Nephron (organoid): ENCODE data around the gene IRAG1.

Experiments used
- H3K27ac Mint-ChIP-seq, 3 experiments: 2 replicates each; pipeline ENCODE4 v1.8.0; 2020; ENCODE audit warnings: mixed read lengths in 3 of 3, mild to moderate bottlenecking in 2 of 3, moderate library complexity in 1 of 3
- H3K27me3 Mint-ChIP-seq: 2 replicates; pipeline ENCODE4 v1.8.0; 2021; ENCODE audit warnings: low read depth, mild to moderate bottlenecking, moderate library complexity, mixed read lengths
- H3K36me3 Mint-ChIP-seq: 2 replicates; pipeline ENCODE4 v1.8.0; 2020; ENCODE audit warnings: low read depth, mixed read lengths
- H3K4me1 Mint-ChIP-seq: 2 replicates; pipeline ENCODE4 v1.8.0; 2020; ENCODE audit warnings: mixed read lengths
- H3K4me3 Mint-ChIP-seq, 3 experiments: 2 replicates each; pipeline ENCODE4 v1.8.0; 2020; ENCODE audit warnings: mild to moderate bottlenecking in 3 of 3, mixed read lengths in 3 of 3, moderate library complexity in 2 of 3
- H3K9me3 Mint-ChIP-seq: 2 replicates; pipeline ENCODE4 v1.8.0; 2020; ENCODE audit warnings: mixed read lengths
- CTCF ChIP-seq, 3 experiments: fragments of 200-600 bp; sonication (generic); IDR thresholded peaks; one replicate each; pipeline ENCODE4 v1.5.0; 2021; ENCODE audit warnings: antibody characterized with exemption in 3 of 3; ENCODE audit not compliant: unreplicated experiment in 3 of 3

IRAG1 gene

GRCh38 chr11:10663990-10664389 is 29.6 kb downstream of the IRAG1 start:
- no peaks in the 10 kb centered on the region for H3K36me3 Mint-ChIP-seq
- H3K4me3 Mint-ChIP-seq = no peak overlapping the region
- peaks cover 11% of the 10 kb centered on the region for H3K27me3 Mint-ChIP-seq
- H3K4me1 Mint-ChIP-seq = peaks cover 59% of the 10 kb centered on the region
- H3K9me3 Mint-ChIP-seq = no peaks in the 10 kb centered on the region
- TF ChIP-seq CTCF (IDR thresholded peaks at IDR 0.05; ENCODE audit: unreplicated experiment in 3 of 3) = no peak
- H3K27ac Mint-ChIP-seq = peak overlapping the region in 1 of 3 experiments; percentile 11

GRCh38 chr11:10663365-10663764 is 30.2 kb downstream of the IRAG1 start:
- peaks cover 11% of the 10 kb centered on the region for H3K27me3 Mint-ChIP-seq
- H3K4me3 Mint-ChIP-seq = no peak overlapping the region
- H3K4me1 Mint-ChIP-seq = peaks cover 58% of the 10 kb centered on the region
- TF ChIP-seq CTCF (IDR thresholded peaks at IDR 0.05; ENCODE audit: unreplicated experiment in 3 of 3) = no peak
- no peaks in the 10 kb centered on the region for H3K9me3 Mint-ChIP-seq
- H3K27ac Mint-ChIP-seq = peak overlapping the region in 1 of 3 experiments; percentile 11
- no peaks in the 10 kb centered on the region for H3K36me3 Mint-ChIP-seq

- no peak for TF ChIP-seq CTCF (IDR thresholded peaks at IDR 0.05; ENCODE audit: unreplicated experiment in 3 of 3)
- Mint-ChIP-seq H3K9me3 (no peaks in the 10 kb centered on the region), H3K4me3 (no peak overlapping the region)
These were observed 33.2 kb downstream of the IRAG1 start for GRCh38 chr11:10660323-10660722.

GRCh38 chr11:10659339-10660216 is 34.0 kb downstream of the IRAG1 start:
- no peak for TF ChIP-seq CTCF (IDR thresholded peaks at IDR 0.05; ENCODE audit: unreplicated experiment in 3 of 3)
- Mint-ChIP-seq H3K36me3 (no peaks in the 10 kb centered on the region), H3K9me3 (no peaks in the 10 kb centered on the region), H3K4me3 (no peak overlapping the region), H3K27ac (peak overlapping the region; percentile 29 to 88 (median 61)), H3K4me1 (peaks cover 50% of the 10 kb centered on the region), H3K27me3 (peaks cover 7% of the 10 kb centered on the region)

More at GRCh38 chr11:10660323-10660722, 33.2 kb downstream of the IRAG1 start:
- H3K27ac Mint-ChIP-seq = peak overlapping the region; percentile 7 to 88 (median 61)
- H3K27me3 Mint-ChIP-seq = peaks cover 11% of the 10 kb centered on the region
- H3K4me1 Mint-ChIP-seq = peaks cover 47% of the 10 kb centered on the region
- no peaks in the 10 kb centered on the region for H3K36me3 Mint-ChIP-seq

- H3K4me3 Mint-ChIP-seq = no peak overlapping the region
These were observed 34.8 kb downstream of the IRAG1 start for GRCh38 chr11:10658621-10659338.

More at GRCh38 chr11:10658621-10659338, 34.8 kb downstream of the IRAG1 start:
- Mint-ChIP-seq H3K27ac (peak overlapping the region; percentile 29 to 88 (median 61)), H3K27me3 (peaks cover 7% of the 10 kb centered on the region), H3K36me3 (no peaks in the 10 kb centered on the region), H3K9me3 (no peaks in the 10 kb centered on the region), H3K4me1 (peaks cover 56% of the 10 kb centered on the region)
- TF ChIP-seq CTCF (IDR thresholded peaks at IDR 0.05; ENCODE audit: unreplicated experiment in 3 of 3) = no peak
